Measurements from ENCODE around the gene TMPRSS13.

GRCh38 chr11:117887431-117888138 is 41.6 kb downstream of the TMPRSS13 start:
- no peak for TF ChIP-seq TAF1 (IDR thresholded peaks at IDR 0.05; ENCODE audit: borderline replicate concordance, insufficient read depth, low read length)
- TF ChIP-seq POLR2AphosphoS5 (IDR thresholded peaks at IDR 0.05; ENCODE audit: low read depth, low read length), result no peak
- TF ChIP-seq SIN3A (IDR thresholded peaks at IDR 0.05; ENCODE audit: borderline replicate concordance, insufficient read depth, low read length), result no peak

All from PFSK-1 (cell line).